CD14-positive monocyte (primary cell): ENCODE measurements around the gene SRSF8. TPM values are rescaled to one million over a fixed set of nuclear protein-coding genes. Genes with fewer than 3 reads are reported as not detected.
A peak's percentile ranks its signal among the peaks of the same experiment; 100 is the strongest.

Experiments
- DNase-seq, 3 donors: peaks; one replicate each; pipeline ENCODE4 v3.0.0-alpha.2; 2011 to 2022
- H2AFZ ChIP-seq: 2 replicates; pipeline ENCODE4 v1.6.0; 2012; ENCODE audit warnings: mild to moderate bottlenecking, low read depth, low read length, inconsistent platforms; ENCODE audit not compliant: insufficient read depth, poor library complexity, severe bottlenecking
- H3K27ac ChIP-seq, 2 donors: 1 replicate in 1 of 2; 2 replicates in 1 of 2; pipeline ENCODE4 v1.5.1; 2012 to 2013; ENCODE audit warnings: low read length in 2 of 2, control low read depth in 1 of 2, inconsistent platforms in 1 of 2, low read depth in 1 of 2, mild to moderate bottlenecking in 1 of 2
- H3K27me3 ChIP-seq, 2 donors: one replicate each; pipeline versions ENCODE4 v1.6.0 to v1.6.1; 2011 to 2013; ENCODE audit warnings: low read length in 2 of 2; ENCODE audit not compliant: control insufficient read depth in 2 of 2, insufficient read depth in 2 of 2
- H3K36me3 ChIP-seq, 2 donors: replicated peaks in 1 of 2; 1 replicate in 1 of 2; 2 replicates in 1 of 2; pipeline versions ENCODE4 v1.5.1 to v1.6.1; 2012 to 2013; ENCODE audit warnings: low read length in 2 of 2, control low read depth in 1 of 2, inconsistent platforms in 1 of 2, mild to moderate bottlenecking in 1 of 2; ENCODE audit not compliant: insufficient read depth in 2 of 2, control insufficient read depth in 1 of 2
- H3K4me1 ChIP-seq, 2 donors: 1 replicate in 1 of 2; 2 replicates in 1 of 2; pipeline versions ENCODE4 v1.5.1 to v1.6.1; 2012 to 2013; ENCODE audit warnings: low read length in 2 of 2, control low read depth in 1 of 2, inconsistent platforms in 1 of 2, mild to moderate bottlenecking in 1 of 2, moderate library complexity in 1 of 2; ENCODE audit not compliant: insufficient read depth in 2 of 2, control insufficient read depth in 1 of 2
- H3K4me2 ChIP-seq: replicated peaks from 2 replicates; pipeline ENCODE3; 2012; ENCODE audit warnings: low read length, moderate library complexity, mild to moderate bottlenecking; ENCODE audit not compliant: poor library complexity, severe bottlenecking; ENCODE audit errors: extremely low read depth
- H3K4me3 ChIP-seq, 3 experiments: fragments of 200-600 bp in 1 of 3; sonication (generic) in 1 of 3; replicated peaks in 1 of 3; 1 replicate in 2 of 3; 2 replicates in 1 of 3; pipeline ENCODE4 v1.5.1; 2011 to 2013; ENCODE audit warnings: low read length in 3 of 3, mild to moderate bottlenecking in 3 of 3, control low read depth in 2 of 3, low read depth in 2 of 3, inconsistent platforms in 1 of 3, moderate library complexity in 1 of 3
- H3K79me2 ChIP-seq: 2 replicates; pipeline ENCODE4 v1.6.0; 2012; ENCODE audit warnings: mild to moderate bottlenecking, control low read depth, inconsistent platforms, low read length, moderate library complexity; ENCODE audit not compliant: insufficient read depth
- H3K9ac ChIP-seq: 2 replicates; pipeline ENCODE4 v1.6.0; 2017; ENCODE audit warnings: low read length, mild to moderate bottlenecking; ENCODE audit not compliant: insufficient read depth, poor library complexity, severe bottlenecking
- H3K9me3 ChIP-seq, 2 donors: replicated peaks in 1 of 2; 1 replicate in 1 of 2; 2 replicates in 1 of 2; pipeline versions ENCODE4 v1.5.1 to v1.6.1; 2012 to 2013; ENCODE audit warnings: low read length in 2 of 2, control low read depth in 1 of 2; ENCODE audit not compliant: control insufficient read depth in 1 of 2, insufficient read depth in 1 of 2
- H4K20me1 ChIP-seq: 2 replicates; pipeline ENCODE4 v1.6.0; 2012; ENCODE audit warnings: mild to moderate bottlenecking, low read length, control low read depth, moderate library complexity; ENCODE audit not compliant: insufficient read depth
- H3K27ac Mint-ChIP-seq, 7 donors: one replicate each; pipeline ENCODE4 v1.8.0; 2020; ENCODE audit warnings: mild to moderate bottlenecking in 7 of 7, mixed read lengths in 7 of 7, moderate library complexity in 6 of 7, inconsistent platforms in 2 of 7
- H3K27me3 Mint-ChIP-seq, 3 donors: one replicate each; pipeline ENCODE4 v1.8.0; 2021 to 2022; ENCODE audit warnings: low read depth in 3 of 3, mild to moderate bottlenecking in 3 of 3, mixed read lengths in 3 of 3, moderate library complexity in 3 of 3, inconsistent platforms in 1 of 3
- H3K36me3 Mint-ChIP-seq, 2 donors: one replicate each; pipeline ENCODE4 v1.8.0; 2020; ENCODE audit warnings: mixed read lengths in 2 of 2, inconsistent platforms in 1 of 2, mild to moderate bottlenecking in 1 of 2
- H3K4me1 Mint-ChIP-seq: one replicate; pipeline ENCODE4 v1.8.0; 2020; ENCODE audit warnings: mild to moderate bottlenecking, mixed read lengths
- H3K4me3 Mint-ChIP-seq, 2 donors: one replicate each; pipeline ENCODE4 v1.8.0; 2020; ENCODE audit warnings: mild to moderate bottlenecking in 2 of 2, mixed read lengths in 2 of 2, moderate library complexity in 1 of 2
- H3K9me3 Mint-ChIP-seq, 7 donors: one replicate each; pipeline ENCODE4 v1.8.0; 2020 to 2022; ENCODE audit warnings: mixed read lengths in 7 of 7, mild to moderate bottlenecking in 6 of 7, moderate library complexity in 6 of 7, inconsistent platforms in 2 of 7
- CTCF ChIP-seq: fragments of 200-600 bp; IDR thresholded peaks from one replicate; pipeline ENCODE4 v1.8.0; 2022; ENCODE audit warnings: antibody characterized with exemption, mild to moderate bottlenecking
- WGBS: methylation state at CpG from one replicate; pipeline ENCODE4 v1.1.5; 2013; ENCODE audit warnings: missing lambda C conversion rate; ENCODE audit not compliant: insufficient coverage; 5-methylcytosine and 5-hydroxymethylcytosine counted together
- intact Hi-C, 2 donors: fragments of 100-400 bp; cut with micrococcal nuclease; formaldehyde crosslinking; loops; one replicate each; pipeline versions ENCODE4 v1.15.0 to v1.15.1; 2023
- polyA plus RNA-seq, 3 donors: library from polyadenylated mRNA; depleted of rRNA in 1 of 3; unstranded in 2 of 3; stranded (reverse) in 1 of 3; fragments of 300-500 nt in 2 of 3; fragments of >200 nt in 1 of 3; fragmentation: Illumina TruSeq in 2 of 3; gene quantifications; 1 replicate in 2 of 3; 2 replicates in 1 of 3; pipeline ENCODE4 v1.2.3, GENCODE V29; 2012 to 2021

SRSF8 gene
- polyA plus RNA-seq, 3 donors, result 9.3 to 24.9 (median 24.4) TPM

GRCh38 chr11:95108159-95108611 is 41.5 kb downstream of the SRSF8 start:
- no peaks in the 10 kb centered on the region for H3K9me3 Mint-ChIP-seq

More at GRCh38 chr11:95108159-95108611, 41.5 kb downstream of the SRSF8 start:
- H3K36me3 ChIP-seq, result no peaks in the 10 kb centered on the region
- TF ChIP-seq CTCF, result no peak
- peak overlapping the region; percentile 22 for H3K9ac ChIP-seq
- H3K4me3 Mint-ChIP-seq, result peak overlapping the region; percentile 80 to 95
- H3K27ac ChIP-seq, result peak overlapping the region; percentile 54 to 71
- intact Hi-C loops, result no loop called here
- H3K27me3 Mint-ChIP-seq, result peaks cover 0 to 3% (median 1%) of the 10 kb centered on the region in 3 donors
- peaks cover 17 to 19% of the 10 kb centered on the region in 2 donors for H3K4me1 ChIP-seq
- no peaks in the 10 kb centered on the region for H3K9me3 ChIP-seq
- peak overlapping the region; percentile 78 for H2AFZ ChIP-seq
- DNase-seq, result peak; percentile 12 to 37 (median 17)
- H3K27ac Mint-ChIP-seq, result peak overlapping the region; percentile 67 to 95 (median 90)
- peaks cover 22% of the 10 kb centered on the region for H3K4me1 Mint-ChIP-seq
- H4K20me1 ChIP-seq, result no peaks in the 10 kb centered on the region
- no peaks in the 10 kb centered on the region for H3K79me2 ChIP-seq
- 18% methylated on average over 7 of the region's 9 CpGs for WGBS
- H3K4me2 ChIP-seq, result peak overlapping the region; percentile 65
- H3K36me3 Mint-ChIP-seq, result no peaks in the 10 kb centered on the region
- peak overlapping the region; percentile 29 to 64 (median 44) for H3K4me3 ChIP-seq
- H3K27me3 ChIP-seq, result no peaks in the 10 kb centered on the region
